EL (cell line): Measurements from ENCODE around the gene TBL1XR1.
A peak's percentile ranks its signal among the peaks of the same experiment; 100 is the strongest.
"Not testable (repeated sequence)": the region's sequence is repeated elsewhere in the genome, so short reads cannot be mapped to it uniquely, and the experiment has no call there.

Source experiments
- DNase-seq: peaks from one replicate; pipeline ENCODE4 v3.0.0-alpha.2; 2016

Gene TBL1XR1

DNA sequence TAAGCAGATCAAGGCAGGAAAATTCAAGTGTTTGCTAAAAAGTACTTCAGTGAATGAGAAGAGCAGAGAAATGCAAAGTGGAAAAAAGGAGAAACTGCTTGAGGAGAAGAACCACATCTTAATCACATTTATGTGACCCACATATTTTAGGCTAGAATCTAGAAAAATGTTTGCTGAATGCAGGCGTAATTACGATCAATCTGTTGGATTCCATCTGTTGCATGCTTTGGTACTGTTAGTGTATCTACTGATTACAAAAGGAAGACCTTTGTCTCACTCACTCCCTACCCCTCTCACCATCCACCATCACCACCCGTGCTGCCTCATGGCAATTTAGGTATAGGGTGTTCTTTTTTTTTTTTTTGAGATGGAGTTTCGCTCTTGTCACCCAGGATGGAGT lies 9.7 kb upstream of the TBL1XR1 start:
- DNase-seq: no peak

DNA sequence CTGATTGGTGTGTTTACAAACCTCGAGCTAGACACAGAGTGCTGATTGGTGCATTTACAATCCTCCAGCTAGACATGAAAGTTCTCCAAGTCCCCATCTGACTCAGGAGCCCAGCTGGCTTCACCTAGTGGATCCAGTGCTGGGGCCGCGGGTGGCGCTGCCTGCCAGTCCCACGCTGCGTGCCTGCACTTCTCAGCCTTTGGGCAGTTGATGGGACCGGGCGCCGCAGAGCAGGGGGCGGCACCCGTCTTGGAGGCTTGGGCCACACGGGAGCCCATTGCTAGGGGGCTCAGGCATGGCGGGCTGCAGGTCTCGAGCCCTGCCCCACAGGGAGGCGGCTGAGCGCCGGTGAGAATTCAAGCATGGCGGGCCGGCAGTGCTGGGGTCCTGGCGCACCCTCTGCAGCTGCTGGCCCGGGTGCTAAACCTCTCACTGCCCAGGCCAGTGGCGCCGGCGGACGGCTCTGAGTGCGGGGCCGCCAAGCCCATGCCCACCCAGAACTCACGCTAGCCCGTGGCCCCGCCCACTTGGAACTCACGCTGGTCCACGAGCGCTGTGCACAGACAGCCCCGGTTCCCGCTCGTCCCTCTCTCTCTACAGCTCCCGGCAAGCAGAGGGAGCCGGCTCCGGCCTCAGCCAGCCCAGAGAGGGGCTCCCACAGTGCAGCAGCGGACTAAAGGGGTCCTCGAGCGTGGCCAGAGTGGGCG lies 6.6 kb upstream of the TBL1XR1 start:
- no peak for DNase-seq

DNA sequence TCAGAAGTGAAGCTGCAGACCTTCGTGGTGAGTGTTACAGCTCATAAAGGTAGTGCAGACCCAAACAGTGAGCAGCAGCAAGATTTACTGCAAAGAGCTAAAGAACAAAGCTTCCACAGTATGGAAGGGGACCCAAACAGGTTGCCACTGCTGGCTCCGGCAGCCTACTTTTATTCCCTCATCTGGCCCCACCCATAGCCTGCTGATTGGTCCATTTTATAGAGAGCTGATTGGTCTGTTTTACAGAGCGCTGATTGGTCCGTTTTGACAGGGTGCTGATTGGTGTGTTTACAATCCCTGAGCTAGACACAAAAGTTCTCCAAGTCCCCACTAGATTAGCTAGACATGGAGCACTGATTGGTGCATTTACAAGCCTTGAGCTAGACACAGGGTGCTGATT lies 5.7 kb upstream of the TBL1XR1 start:
- not testable (repeated sequence) for DNase-seq

DNA sequence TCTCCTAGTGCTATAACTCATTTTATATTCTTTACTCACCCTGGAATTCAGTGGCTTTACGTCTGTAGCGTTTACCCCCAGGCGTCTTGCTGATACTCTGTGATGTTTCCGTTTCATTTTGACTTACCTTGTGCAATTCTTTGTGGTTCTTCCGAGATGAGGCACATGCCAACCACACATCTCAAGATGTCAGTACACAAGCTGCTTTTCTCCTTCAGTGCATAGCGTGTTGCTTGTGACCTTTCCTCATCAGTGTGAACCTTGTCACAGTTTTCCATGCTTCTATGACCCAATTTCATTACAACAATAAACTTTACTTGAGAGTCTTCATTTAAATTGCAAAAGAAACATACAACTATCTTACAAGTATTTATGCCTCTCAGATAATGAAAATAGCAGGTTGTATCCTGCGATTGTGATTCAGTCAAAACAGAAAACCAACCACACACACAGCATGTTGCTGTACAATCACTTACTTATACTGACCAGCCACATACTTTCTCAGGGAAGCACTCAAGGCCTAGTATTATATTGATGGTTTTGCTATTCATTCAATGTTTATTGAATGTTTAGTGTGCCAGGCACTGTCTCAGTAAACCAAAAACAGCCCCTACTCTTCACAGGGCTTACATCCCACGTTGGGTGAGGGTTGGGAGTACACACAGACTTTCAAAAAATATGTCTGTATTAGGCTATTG lies 4.6 kb upstream of the TBL1XR1 start:
- no peak for DNase-seq

DNA sequence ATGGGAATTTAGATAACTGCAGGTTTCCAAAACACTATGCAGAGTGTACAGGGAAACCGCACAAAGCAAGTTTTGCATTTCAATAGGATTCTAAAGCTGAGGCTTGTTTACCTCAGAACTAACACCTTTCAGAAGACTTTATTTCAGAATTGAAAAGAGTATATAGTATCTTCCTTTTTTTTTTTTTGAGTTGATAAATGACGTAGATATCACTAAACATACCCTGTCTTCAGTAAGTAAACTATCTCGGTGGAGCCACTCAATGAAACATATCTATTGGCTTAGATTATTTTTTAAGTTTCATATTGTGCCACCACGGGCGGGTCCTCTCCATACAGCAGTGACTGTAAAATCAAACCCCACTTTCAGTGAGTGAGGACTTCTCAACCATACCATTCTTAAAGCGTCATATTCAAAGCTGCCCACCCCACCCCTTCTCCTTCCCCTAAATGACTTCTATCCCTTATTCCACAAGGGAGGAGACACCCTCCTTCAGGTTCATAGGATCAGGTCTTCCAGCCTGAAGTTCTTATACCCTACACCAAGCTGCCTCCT lies 2.0 kb upstream of the TBL1XR1 start:
- DNase-seq: no peak

DNA sequence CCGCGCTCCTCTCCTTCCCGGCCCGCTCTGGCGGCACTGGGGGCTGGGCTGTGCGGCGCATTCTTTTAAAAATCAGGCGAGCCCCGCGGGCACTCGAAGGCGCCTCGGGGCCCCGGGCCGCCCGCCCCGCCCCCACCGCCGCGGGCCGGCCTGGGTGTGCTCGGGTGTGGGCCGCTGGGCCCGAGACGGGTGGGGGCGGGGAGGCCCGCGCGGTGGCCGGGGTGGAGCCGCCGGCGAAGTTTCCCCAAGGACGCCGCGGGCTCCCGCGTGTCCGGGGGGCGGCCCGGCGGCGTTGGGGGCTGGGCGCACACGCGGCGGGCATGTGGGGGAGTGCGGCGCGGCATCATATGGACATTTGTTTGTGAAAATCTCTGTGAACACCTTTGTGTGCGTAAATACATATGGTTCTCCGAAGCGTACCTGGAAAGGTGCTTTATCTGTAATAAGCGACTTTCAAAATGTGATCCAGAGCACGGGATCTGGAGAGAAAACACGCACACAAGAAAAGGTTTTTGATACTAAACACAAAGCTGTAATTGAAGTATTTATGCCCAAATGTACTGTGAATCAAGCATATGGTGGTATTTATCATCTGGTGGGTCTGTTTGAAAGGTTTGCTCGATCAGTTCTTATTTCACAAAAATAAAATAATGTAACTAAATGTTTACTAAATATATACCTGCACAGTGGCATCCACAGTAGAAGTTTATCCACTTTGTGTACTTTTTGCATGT lies 612 bp upstream of the TBL1XR1 start:
- no peak for DNase-seq

DNA sequence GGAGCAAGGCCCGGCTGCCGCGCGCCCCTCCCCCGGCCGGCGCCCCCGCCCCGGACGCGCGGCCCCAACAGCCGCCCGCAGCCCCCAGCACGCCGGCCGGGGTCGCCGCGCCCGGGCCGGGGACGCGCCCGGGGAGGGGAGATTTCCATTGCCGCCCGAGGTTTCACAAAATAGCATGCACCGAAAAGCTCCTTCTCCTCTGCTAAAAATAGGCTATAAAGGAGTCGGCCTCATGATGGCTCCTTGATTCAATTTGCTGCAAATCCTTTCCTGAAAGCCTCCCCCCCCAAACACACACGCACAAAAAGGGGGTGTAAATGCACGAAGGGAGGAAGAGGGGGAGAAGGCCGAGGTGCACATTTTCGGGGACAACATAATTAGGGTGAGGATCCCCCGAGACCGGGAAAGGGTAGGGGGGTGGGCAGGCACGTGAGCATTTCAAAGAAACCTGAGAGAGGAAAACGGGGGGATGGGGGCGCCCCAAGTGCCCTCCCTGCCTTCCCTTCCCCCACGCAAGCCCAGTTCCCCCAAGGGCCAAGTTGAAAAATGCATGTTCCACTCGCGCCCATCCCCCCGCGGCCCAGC lies 734 bp downstream of the TBL1XR1 start:
- peak; percentile 48 for DNase-seq

DNA sequence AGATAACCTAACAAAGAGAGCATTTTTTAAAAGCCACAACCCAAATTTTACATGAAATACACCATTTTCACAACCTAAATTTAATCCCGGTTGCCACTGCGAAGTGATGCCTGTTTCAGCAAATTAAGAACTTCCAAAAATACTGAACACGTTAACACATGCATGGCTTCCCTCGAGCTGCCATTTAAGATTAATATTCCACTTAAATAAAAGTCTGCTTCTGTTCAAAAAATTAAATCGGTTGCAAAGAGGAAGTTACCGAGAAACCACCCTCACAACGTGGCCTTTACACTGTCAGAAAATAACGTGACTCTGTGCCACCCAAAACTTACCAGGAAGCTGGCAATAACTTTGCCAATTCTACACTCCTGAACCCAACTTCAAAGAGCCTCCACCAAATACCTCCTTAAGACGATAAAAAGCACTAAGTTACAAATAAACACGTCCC lies 1.2 kb downstream of the TBL1XR1 start:
- no peak for DNase-seq

DNA sequence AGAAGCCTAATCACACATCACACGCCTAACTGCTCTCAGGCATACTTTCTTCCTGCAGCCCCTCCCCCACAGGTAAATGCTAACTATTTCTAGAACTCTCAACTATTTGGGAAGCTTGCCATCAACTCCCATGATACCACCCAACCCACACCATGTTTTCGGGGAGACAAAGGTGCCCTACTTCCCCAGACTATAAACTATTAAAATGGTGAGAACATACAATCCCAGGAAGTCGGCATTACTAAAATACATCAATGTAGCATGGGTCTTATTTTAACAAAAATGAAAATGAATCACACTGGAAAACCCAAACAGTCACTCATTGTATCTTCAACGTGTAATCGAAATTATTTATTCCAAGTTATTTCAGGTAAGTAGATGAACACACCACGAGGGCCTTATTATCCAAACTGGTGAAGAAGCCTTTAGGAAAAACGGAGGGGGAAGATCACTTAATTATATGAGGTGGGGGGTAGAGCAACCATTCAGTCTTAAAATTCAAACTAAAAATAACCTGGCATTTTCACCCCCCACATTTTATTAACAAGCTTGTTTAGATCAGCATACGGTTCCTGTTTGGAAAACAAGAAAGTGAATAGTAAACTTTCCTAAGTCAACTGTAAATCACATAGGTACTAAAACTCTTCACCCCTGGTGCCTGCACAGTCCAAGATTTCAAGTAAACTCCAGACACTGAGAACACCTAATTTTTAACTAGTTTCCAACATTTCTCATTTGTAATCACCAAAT lies 1.9 kb downstream of the TBL1XR1 start:
- no peak for DNase-seq

DNA sequence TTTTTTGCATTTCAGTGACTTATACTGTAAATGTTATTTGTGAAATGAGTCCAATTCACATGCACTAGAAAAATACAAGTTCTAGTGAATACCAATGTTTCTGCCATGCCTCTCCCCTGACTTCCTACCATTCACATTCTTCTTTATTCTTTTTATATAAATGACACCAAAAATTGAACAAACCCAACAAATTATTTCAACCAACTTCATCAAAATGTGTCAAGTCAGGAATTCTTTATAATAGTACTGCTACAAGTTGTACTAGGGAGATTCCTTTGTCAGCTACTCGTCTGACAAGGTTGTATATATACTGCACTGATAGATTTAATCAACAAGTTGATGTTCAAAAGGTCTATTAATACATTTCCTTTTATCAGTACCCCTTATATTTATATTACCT lies 3.0 kb downstream of the TBL1XR1 start:
- no peak for DNase-seq

DNA sequence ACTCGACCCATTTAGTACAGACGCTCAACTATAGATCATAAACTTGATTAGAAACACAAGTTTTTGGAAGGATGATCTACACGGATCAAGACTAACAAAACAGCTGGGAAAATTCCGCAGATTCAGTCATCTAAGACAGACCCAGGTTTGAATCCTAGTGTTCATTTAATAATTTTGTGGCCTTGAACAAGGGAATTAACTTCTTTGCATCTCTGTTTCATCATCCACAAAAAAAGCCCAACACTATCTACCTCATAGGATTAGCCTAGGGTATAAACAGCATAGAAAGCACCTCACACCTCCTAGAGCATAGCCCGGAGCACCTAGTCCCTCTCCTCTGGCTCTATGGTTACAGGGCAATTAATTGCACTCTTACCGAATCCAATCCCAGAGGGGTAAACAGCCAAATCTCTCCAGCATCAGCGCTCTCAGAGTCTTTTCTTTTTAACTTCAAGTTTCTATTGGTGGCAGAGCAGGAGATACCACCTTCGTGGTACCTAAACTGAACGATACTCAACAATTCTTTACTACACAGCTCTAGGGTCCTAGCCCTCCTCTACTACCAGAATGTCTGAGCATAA lies 3.5 kb downstream of the TBL1XR1 start:
- no peak for DNase-seq

DNA sequence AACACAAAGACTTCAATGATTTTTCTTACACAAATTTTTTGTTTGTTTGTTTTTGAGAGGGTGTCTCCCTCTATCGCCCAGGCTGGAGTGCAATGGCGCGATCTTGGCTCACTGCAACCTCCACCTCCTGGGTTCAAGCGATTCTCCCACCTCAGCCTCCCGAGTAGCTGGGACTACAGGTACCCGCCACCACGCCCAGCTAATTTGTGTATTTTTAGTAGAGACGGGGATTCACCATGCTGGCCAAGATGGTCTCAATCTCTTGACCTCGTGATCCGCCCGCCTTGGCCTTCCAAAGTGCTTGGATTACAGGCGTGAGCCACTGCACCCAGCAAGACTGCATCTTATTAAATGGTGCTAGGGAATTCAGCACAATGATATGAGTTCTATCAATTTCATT lies 4.0 kb downstream of the TBL1XR1 start:
- DNase-seq: not testable (repeated sequence)

DNA sequence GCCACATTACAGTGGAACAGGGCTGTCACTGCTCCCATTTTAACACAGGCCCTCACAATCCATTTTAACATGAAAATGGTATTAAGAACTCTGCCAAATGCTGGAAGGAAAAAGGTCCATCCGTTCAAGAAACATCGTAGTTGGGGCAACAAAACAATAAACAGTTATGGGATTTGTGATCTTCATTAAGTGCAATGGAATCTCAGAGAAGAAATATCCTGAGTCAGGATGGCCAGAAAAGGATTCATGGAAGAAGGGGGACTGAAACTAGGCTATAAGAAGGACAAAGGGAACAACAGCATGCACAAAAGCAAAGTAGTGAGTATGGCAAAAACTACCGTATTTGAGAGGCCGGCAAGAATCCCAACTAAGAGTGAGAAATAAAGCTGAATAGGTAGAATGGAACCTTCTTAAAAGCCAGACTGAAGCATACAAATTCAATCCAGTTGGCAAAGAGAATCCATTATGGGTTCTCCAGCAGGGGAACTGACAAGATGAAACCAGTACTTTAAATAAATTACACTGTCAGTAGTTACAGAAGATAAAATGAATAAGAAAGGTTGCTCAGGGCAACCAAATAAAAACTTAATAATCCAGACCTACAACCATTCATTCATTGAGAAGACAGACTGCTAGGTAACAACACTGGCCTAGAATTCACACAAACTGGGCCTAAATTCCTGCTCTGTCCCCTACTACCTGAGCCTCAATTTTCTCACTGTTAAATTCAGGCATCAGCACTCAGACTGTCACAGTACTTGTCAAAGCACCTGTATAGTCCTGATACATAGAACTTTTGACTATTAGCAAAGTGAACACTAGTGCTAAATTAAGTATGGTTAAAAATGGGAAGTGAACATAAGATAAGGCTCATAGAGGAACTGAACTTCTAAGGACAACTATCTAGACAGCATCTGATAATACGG lies 6.3 kb downstream of the TBL1XR1 start:
- no peak for DNase-seq

DNA sequence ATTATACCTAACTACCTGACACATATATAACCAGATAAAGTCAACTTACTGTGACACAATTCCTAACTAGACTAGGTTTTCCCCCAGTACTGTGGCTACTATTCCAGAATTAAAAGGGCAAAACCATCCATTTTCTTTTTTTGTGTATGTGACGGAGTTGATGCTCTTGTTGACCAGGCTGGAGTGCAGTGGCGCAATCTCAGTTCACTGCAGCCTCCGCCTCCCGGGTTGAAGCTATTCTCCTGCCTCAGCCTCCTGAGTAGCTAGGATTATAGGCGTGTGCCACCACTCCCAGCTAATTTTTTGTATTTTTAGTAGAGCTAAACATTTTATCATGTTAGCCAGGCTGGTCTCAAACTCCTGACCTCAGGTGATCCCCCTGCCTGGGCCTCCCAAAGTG lies 7.1 kb downstream of the TBL1XR1 start:
- DNase-seq: not testable (repeated sequence)

DNA sequence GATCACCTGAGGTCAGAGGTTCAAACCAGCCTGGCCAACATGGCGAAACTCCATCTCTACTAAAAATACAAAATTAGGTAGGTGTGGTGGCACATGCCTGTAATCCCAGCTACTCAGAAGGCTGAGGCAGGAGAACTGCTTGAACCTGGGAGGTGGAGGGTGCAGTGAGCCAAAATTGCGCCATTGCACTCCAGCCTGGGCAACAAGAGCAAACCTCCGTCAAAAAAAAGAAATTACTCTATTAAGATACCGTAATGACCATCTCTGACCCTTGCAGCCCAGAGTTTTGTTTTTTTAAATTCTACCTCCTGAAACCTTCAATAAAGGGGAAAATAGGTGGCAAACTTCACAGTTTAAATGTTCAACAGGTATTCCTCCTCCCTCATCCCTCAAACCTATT lies 9.0 kb downstream of the TBL1XR1 start:
- not testable (repeated sequence) for DNase-seq

DNA sequence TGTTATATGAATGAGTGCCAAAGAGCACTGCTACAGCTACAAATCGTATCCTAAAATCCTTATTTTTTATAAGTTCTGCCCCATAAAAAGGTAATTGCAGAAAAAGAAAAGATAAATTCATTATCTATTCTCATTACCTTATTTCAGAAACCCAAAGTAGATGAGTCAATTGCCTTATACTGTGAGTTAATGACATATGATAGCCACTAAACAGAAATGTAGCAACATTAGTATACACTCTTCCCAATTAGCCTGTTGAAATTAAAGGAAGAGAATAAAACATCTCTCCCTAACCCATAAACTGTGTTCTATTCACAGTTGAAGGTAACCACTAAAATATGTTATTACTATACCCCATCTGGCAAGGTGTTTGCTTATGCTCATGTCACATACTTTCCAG lies 11.0 kb downstream of the TBL1XR1 start:
- DNase-seq: no peak

DNA sequence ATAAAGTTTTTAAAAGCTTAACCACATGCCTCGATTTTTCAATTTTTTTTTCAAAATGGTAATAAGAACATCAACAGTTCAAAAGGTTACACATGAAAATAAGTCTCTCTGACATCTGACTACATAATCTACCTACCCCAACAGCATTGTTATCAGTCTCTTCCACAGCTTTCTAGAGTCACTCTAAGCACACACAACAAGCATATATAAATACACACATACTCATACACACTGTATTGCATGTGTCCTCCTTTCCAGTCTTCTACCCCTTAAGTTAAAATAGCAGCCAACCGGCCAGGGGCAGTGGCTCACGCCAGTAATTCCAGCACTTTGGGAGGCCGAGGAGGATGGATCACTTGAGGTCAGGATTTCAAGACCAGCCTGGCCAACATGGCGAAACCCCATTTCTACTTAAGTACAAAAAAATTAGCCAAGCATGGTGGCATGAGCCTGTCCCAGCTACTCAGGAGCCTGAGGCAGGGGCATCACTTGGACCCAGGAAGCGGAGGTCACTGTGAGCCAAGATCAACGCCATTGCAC lies 12.2 kb downstream of the TBL1XR1 start:
- no peak for DNase-seq

DNA sequence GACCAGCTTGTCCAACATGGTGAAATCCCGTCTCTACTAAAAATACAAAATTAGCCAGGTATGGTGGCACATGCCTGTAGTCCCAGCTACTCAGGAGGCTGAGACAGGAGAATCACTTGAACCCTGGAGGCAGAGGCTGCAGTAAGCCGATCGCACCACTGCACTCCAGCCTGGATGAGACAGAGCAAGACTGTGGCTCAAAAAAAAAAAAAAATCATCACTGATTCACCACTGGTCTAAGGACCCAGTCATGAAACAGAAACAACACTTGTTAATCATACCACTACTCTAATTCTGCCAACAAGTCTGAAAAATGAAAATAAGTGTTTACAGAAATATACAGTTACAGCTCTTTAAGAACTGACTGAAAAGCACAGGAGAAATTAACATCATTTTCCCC lies 12.7 kb downstream of the TBL1XR1 start:
- not testable (repeated sequence) for DNase-seq

DNA sequence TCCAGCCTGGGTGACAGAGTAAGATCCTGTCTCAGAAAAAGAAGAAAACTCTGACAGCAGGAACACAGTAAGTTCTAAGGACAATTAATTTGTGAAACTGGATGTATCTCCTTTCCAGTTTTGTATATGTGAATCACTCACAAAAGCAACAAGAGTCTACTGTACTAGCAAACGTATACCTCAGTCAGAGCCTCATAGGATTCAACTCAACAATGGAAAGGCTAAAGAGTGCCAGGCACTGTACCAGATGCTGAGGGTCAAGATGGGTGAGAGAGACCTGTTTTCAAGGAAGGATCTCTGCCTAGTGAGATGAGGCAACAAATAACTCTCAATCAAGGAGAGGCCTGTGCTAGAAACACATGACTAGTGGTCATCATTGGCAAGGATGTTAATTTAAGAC lies 14.9 kb downstream of the TBL1XR1 start:
- DNase-seq: no peak

DNA sequence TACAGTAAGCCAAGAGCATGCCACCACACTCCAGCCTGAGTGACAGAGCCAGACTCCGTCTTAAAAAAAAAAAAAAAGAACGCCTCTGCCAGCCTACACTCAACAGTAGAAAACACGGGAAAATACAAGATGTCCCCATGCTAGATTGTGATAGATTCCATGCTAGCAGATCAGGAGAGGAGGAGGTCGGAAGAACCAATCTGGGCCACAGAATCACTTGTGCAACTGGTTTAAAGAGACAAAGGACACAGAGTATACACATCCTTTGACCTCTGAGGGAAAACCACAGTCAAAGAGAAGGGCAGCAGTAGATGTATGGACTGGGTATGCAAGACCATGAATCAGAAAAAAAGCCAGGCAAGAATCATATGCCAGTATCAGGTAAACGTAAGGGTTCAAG lies 15.9 kb downstream of the TBL1XR1 start:
- DNase-seq: no peak

DNA sequence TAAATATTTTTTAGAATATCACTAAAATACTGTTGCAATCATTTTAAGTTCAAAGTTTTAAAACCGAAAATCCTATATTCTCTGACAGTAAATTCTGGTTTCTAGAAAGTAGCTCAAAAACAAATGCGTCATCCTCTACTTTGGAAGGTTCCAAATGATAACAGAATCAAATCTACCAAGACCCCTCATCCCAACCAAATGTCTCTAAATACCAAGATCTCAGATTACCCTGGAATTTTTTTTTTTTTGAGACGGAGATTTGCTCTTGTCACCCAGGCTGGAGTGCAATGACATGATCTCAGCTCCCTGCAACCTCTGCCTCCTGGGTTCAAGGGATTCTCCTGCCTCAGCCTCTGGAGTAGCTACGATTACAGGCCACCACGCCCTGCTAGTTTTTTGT lies 16.8 kb downstream of the TBL1XR1 start:
- DNase-seq: no peak
